ENCODE measurements around the gene LPP.

The LPP gene

GRCh38 chr3:188198001-188198400 is 44.0 kb downstream of the LPP start:
- DNase-seq = no peak

- DNase-seq = no peak
Observed at GRCh38 chr3:188198760-188199327, 44.9 kb downstream of the LPP start.

GRCh38 chr3:188199386-188199785 is 45.4 kb downstream of the LPP start:
- DNase-seq = no peak

GRCh38 chr3:188200481-188200880 is 46.5 kb downstream of the LPP start:
- DNase-seq = no peak

- DNase-seq = no peak
Observed at GRCh38 chr3:188202358-188203138, 48.6 kb downstream of the LPP start.

- DNase-seq = no peak
Observed at GRCh38 chr3:188204526-188204925, 50.6 kb downstream of the LPP start.

- no peak for DNase-seq
Observed at GRCh38 chr3:188205992-188206416, 52.0 kb downstream of the LPP start.

- DNase-seq = no peak
Observed at GRCh38 chr3:188206787-188207186, 52.8 kb downstream of the LPP start.

- DNase-seq = no peak
Observed at GRCh38 chr3:188207941-188208515, 54.1 kb downstream of the LPP start.

GRCh38 chr3:188208516-188208981 is 54.6 kb downstream of the LPP start:
- no peak for DNase-seq

- no peak for DNase-seq
Observed at GRCh38 chr3:188209034-188209433, 55.1 kb downstream of the LPP start.

GRCh38 chr3:188209740-188210139 is 55.8 kb downstream of the LPP start:
- DNase-seq = no peak

- DNase-seq = no peak
Observed at GRCh38 chr3:188211476-188211875, 57.5 kb downstream of the LPP start.

- no peak for DNase-seq
Observed at GRCh38 chr3:188212308-188212969, 58.5 kb downstream of the LPP start.

- no peak for DNase-seq
Observed at GRCh38 chr3:188214442-188214841, 60.5 kb downstream of the LPP start.

GRCh38 chr3:188215129-188215528 is 61.2 kb downstream of the LPP start:
- DNase-seq = no peak

- no peak for DNase-seq
Observed at GRCh38 chr3:188217011-188217463, 63.1 kb downstream of the LPP start.

- no peak for DNase-seq
Observed at GRCh38 chr3:188217726-188218125, 63.8 kb downstream of the LPP start.

GRCh38 chr3:188218603-188219002 is 64.6 kb downstream of the LPP start:
- peak; percentile 5 for DNase-seq

- DNase-seq = no peak
Observed at GRCh38 chr3:188219147-188219546, 65.2 kb downstream of the LPP start.

- no peak for DNase-seq
Observed at GRCh38 chr3:188220097-188220788, 66.3 kb downstream of the LPP start.

GRCh38 chr3:188220988-188221818 is 67.2 kb downstream of the LPP start:
- DNase-seq = no peak

Measured in NCI-H748 treated with DMSO at 0.1 percent for 48 hours (cell line).